NCI-H2107 (cell line): ENCODE measurements around the gene STAM2.

Experiments used
- DNase-seq: peaks from one replicate; lab custom pipeline; 2025; lab: John Stamatoyannopoulos, UW

Gene STAM2

DNA sequence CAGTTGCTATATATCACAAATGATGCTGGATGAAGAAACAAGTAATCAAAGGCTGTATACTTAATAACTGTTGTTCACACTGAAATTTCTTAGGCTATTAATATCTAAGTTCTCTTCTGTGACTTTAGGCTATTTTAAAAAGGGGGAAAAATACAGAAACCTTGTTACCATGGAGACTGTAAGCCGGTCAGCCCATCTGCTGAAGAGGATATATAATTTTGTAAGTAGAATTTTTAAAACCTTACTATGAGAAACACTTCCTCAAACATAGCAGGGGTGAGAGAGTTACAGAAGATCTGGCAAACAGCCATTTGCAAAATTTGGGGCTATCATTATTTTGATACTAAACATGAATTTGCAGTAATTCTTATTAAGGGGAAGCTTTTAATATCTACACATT is 104.5 kb downstream of the STAM2 start:
- DNase-seq: no peak

DNA sequence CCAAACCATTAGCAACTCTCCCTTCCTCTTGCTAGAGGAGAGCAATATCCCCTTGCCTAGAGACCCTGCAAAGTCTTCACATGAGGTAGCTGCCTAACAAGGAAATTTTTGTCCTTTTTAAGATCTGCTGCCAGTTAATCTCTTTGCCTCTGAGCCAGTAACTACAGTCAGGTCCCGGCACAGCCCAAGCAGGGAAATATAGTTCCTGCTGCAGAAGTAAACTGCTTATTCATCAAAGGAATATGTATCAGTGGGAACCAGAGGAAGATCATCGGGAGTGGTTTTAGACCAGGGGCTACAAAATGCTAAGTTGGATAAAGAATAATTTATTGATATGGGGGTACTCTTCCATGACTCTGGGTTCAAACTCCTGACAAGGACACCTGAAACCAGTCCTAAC is 107.3 kb downstream of the STAM2 start:
- no peak for DNase-seq

DNA sequence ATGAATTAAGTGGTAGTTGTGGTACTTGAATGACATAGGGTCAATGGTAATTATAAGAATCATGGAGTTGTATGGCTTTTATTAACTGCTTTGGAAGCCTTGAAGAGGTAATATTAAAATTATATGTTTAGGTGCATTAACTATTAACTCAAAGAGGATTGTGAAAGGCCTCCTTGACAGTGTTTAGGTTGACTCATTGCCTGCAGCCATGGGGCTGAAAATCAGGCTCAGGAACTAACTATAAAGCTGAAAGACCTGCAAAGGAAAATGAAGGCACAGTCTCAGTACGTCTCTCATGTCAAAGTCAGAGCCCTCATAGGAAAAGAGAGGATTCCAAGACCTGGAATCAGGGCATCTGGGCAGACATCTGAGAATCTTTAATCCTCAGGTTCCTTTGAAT is 107.7 kb downstream of the STAM2 start:
- DNase-seq: no peak
